Measurements from ENCODE around the gene LYZL6.
"Not testable (repeated sequence)": the region's sequence is repeated elsewhere in the genome, so short reads cannot be mapped to it uniquely, and the experiment has no call there.

The LYZL6 gene

GRCh38 chr17:35944151-35944550 lies 638 bp upstream of the LYZL6 start:
- no peak for DNase-seq

- no peak for DNase-seq
Measured at GRCh38 chr17:35942588-35943186, 826 bp downstream of the LYZL6 start.

- DNase-seq, result not testable (repeated sequence)
Measured at GRCh38 chr17:35938492-35938891, 5.0 kb downstream of the LYZL6 start.

GRCh38 chr17:35936063-35936462 lies 7.5 kb downstream of the LYZL6 start:
- DNase-seq, result no peak

- no peak for DNase-seq
Measured at GRCh38 chr17:35934760-35935159, 8.8 kb downstream of the LYZL6 start.

- no peak for DNase-seq
Measured at GRCh38 chr17:35932586-35932985, 10.9 kb downstream of the LYZL6 start.

- DNase-seq, result no peak
Measured at GRCh38 chr17:35931794-35932425, 11.6 kb downstream of the LYZL6 start.

GRCh38 chr17:35930211-35931065 lies 13.1 kb downstream of the LYZL6 start, which contains the start of gene RDM1:
RDM1 (minus strand) TSS chr17:35930773; CDS start chr17:35930727, 46 bp downstream.
- DNase-seq, result peak; percentile 73 to 75

- no peak for DNase-seq
Measured at GRCh38 chr17:35927714-35928113, 15.8 kb downstream of the LYZL6 start.

GRCh38 chr17:35923609-35924114 lies 19.9 kb downstream of the LYZL6 start:
- DNase-seq, result no peak

GRCh38 chr17:35920229-35920628 lies 23.3 kb downstream of the LYZL6 start:
- DNase-seq, result no peak

- peak in 1 of 2 donors; percentile 8 for DNase-seq
Measured at GRCh38 chr17:35918665-35919064, 24.8 kb downstream of the LYZL6 start.

GRCh38 chr17:35917519-35918213 lies 25.8 kb downstream of the LYZL6 start:
- no peak for DNase-seq

GRCh38 chr17:35915153-35915964 lies 28.2 kb downstream of the LYZL6 start:
- no peak for DNase-seq

- DNase-seq, result no peak
Measured at GRCh38 chr17:35914354-35914753, 29.2 kb downstream of the LYZL6 start.

- DNase-seq, result no peak
Measured at GRCh38 chr17:35913609-35914008, 29.9 kb downstream of the LYZL6 start.

- no peak for DNase-seq
Measured at GRCh38 chr17:35912942-35913341, 30.6 kb downstream of the LYZL6 start.

GRCh38 chr17:35912339-35912912 lies 31.1 kb downstream of the LYZL6 start:
- DNase-seq, result no peak

- no peak for DNase-seq
Measured at GRCh38 chr17:35909408-35909807, 34.1 kb downstream of the LYZL6 start.

- DNase-seq, result no peak
Measured at GRCh38 chr17:35907691-35908090, 35.8 kb downstream of the LYZL6 start.

- no peak for DNase-seq
Measured at GRCh38 chr17:35906926-35907637, 36.4 kb downstream of the LYZL6 start.

All from inflammatory macrophage treated with lipopolysaccharide for 1 hour (primary cell).